Measurements from ENCODE around the gene PSMC3.

PSMC3 gene

DNA sequence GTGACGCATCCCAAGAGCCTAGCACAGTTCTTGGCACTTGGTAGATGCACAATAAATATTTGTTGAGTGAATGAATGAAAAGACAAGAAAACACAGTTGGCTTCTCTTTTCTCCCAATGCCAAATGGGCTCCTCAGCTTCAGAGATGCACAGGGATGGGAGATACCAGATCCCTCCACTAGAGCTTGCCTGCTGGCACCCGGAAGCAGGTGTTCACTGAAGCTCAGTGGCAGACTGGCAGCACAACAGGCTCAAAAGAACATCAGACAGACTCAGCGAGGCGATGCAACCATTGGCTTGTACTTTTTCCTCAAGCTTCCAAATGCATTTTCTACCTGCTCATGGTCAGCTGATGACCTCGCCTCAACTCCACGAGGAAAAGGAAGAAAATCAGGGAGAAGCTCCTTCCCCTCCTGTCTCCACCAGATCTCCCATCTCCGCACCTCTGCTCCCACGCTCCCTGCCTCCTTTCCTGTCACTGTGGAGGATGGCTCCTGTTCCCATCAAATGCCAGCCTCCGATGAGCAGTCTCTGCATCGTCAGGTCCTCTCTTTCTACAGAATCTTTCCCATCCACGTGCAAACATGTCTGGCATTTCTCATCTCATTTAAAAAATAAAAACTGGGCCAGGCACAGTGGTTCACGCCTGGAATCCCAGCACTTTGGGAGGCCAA is 16.9 kb upstream of the PSMC3 start:
- DNase-seq (ENCODE audit: low spot score) (no peak), FAIRE-seq (no peak)

- FAIRE-seq: no peak
- DNase-seq (ENCODE audit: low spot score): no peak
Observed at GRCh38 chr11:47442514-47442913, 16.3 kb upstream of the PSMC3 start.

- DNase-seq (ENCODE audit: low spot score) (no peak), FAIRE-seq (no peak)
Observed at GRCh38 chr11:47441421-47441820, 15.2 kb upstream of the PSMC3 start.

DNA sequence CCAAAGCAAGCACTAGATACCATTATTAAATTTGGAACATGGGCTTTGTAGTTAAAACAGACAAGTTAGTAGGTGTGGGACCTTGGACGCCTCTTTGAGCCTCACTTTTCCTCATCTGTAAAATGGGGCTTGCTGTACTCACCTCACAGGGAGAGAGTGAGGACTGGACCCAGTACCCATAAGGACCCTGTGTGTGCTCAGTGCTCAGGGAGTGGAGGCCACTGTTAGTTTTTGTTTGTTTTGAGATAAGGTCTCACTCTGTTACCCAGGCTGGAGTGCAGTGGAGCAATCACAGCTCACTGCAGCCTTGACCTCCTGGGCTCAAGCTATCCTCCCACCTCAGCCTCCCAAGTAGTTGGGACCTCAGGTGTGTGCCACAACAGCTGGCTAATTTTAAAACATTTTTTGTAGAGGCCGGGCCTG is 13.8 kb upstream of the PSMC3 start:
- FAIRE-seq: no peak
- no peak for DNase-seq (ENCODE audit: low spot score)

GRCh38 chr11:47438721-47439120 is 12.5 kb upstream of the PSMC3 start:
- DNase-seq (ENCODE audit: low spot score) (no peak), FAIRE-seq (no peak)

DNA sequence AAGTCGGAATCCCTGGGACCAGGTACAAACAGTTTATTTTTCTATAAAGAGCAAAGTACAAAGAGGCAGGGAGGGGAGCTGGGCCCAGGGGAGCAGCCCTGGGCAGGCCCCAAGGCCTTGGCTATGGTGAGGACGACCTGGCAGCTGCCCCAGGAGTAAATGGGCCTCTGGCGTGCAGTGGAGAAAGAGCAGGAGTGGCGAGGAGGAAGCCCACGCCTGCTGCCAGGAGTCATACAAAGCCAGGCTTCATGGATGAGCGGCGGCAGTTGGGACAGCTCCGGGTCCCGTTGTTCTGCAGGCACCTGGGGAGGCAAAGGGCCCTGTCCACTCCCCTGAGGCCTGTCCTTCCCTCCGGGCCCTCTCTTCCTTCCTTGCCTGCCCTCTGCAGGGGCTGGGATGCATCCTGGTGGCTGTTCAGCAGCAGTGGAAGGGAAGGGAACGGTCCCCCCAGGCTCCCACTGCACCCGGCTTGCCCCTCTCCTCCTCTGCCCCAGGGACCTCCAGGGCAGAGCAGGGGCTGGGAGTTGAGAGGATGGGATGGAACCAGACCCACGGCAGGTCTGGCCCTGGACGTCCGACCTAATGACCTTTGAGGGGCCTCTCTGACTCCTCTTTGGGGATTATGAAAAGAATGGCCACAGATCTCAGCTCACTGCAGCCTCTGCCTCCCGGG is 11.6 kb upstream of the PSMC3 start:
- no peak for DNase-seq (ENCODE audit: low spot score)
- FAIRE-seq: no peak

DNA sequence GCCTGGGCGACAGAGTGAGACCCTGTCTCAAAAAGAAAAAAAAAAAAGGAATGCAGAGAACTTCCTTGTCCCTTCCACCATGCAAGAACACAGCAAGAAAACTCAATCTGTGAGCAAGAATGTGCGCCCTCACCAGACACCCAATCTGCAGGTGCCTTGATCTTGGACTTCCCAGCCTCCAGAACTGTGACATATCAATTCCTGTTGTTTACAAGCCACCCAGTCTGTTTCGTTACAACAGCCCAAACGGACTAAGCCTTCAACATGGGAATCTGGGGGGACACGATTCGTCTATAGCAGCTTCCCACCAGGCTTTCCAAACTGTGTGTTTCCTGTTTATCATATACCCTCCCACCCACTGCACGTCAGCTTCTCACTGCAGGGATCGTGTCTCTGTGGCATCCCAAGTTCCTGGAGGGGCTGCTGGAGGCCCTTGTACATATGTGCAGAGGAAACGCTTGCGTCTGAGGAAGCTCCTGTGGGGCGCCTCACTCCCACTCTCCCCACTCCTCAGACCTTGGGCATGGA is 11.0 kb upstream of the PSMC3 start:
- DNase-seq (ENCODE audit: low spot score): no peak
- no peak for FAIRE-seq

GRCh38 chr11:47436726-47437125 is 10.5 kb upstream of the PSMC3 start:
- no peak for FAIRE-seq

GRCh38 chr11:47435687-47436086 is 9.4 kb upstream of the PSMC3 start:
- DNase-seq (ENCODE audit: low spot score) (no peak), FAIRE-seq (no peak)

More at GRCh38 chr11:47436726-47437125, 10.5 kb upstream of the PSMC3 start:
- no peak for DNase-seq (ENCODE audit: low spot score)

DNA sequence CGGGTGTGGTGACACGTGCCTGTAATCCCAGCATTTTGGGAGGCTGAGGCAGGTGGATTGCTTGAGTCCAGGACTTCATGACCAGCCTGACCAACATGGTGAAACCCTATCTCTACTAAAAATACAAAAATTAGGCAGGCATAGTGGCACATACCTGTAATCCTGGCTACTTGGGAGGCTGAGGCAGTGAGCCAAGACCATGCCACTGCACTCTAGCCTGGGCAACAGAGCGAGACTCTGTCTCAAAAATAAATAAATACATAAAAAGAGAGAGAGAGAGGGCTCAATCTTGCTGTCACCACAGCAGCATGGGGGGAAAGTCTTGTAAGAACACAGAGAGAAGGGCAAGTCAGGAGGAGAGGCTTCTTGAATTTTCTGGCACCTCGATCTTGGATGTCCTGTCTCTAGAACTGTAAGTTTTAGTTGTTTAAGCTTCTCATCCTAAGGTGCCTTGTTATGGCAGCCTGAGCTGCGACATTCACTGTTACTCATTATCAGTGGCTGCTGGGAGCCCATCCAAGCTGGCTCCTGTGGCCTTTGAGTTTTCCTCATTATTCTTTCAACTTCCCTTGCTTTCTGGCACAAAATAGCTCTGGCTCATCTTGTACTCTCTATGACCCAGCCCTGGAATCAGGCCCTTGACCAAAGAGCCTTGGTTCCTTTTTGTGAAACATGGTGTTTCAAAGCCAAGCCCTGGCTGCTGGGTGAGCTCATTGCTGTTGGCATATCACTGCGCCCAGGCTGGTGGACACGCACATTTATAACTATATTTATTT is 8.0 kb upstream of the PSMC3 start:
- no peak for FAIRE-seq

GRCh38 chr11:47433157-47433556 is 6.9 kb upstream of the PSMC3 start:
- no peak for FAIRE-seq

More for the DNA sequence above, 8.0 kb upstream of the PSMC3 start:
- DNase-seq (ENCODE audit: low spot score): peak; percentile 7

GRCh38 chr11:47431356-47432083 is 5.3 kb upstream of the PSMC3 start:
- FAIRE-seq: no peak
- no peak for DNase-seq (ENCODE audit: low spot score)

More at GRCh38 chr11:47433157-47433556, 6.9 kb upstream of the PSMC3 start:
- DNase-seq (ENCODE audit: low spot score): no peak

- FAIRE-seq (no peak), DNase-seq (ENCODE audit: low spot score) (no peak)
Observed at GRCh38 chr11:47430524-47430923, 4.3 kb upstream of the PSMC3 start.

DNA sequence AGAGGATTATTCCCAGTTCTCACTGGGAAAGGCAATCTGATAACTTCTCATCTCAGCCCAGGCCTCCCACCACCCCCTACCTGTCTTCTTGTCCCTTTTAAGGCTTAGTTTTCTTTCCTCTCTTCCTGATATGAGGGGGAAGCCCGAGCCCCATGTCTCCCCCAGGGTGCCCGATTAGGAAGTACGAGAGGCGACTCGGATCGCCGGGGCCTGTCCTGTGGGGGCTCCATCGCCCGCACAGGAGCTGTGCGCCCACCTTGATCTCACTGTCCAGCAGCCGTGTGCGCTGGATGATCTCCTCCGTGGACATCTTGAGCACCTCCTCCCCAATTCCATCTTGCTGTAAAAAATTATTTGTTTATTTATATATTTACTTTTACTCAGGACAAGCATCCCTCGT is 628 bp downstream of the PSMC3 start:
- FAIRE-seq (no peak), DNase-seq (ENCODE audit: low spot score) (no peak)

- FAIRE-seq (no peak), DNase-seq (ENCODE audit: low spot score) (no peak)
Observed at GRCh38 chr11:47418454-47419259, 7.6 kb downstream of the PSMC3 start.

DNA sequence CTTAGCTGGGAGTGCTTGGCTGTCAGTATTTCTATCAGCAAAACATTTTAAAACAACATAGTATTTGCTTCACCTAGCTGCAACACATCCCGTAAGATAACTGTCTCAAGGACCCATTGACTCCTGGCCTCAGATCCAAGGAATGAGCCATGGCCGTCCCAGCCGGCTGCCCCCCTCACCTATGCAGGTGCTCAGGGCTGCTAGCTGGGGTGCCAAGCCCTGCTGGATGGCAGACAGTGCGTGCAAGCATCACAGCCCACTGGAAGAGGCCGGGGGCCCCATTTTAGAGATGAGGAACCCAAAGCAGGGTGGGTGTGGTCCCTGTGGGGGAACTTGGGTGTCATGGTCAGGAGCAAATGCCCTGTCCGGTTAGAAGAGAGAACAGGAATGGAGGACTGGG is 8.5 kb downstream of the PSMC3 start:
- DNase-seq (ENCODE audit: low spot score) (no peak), FAIRE-seq (no peak)

DNA sequence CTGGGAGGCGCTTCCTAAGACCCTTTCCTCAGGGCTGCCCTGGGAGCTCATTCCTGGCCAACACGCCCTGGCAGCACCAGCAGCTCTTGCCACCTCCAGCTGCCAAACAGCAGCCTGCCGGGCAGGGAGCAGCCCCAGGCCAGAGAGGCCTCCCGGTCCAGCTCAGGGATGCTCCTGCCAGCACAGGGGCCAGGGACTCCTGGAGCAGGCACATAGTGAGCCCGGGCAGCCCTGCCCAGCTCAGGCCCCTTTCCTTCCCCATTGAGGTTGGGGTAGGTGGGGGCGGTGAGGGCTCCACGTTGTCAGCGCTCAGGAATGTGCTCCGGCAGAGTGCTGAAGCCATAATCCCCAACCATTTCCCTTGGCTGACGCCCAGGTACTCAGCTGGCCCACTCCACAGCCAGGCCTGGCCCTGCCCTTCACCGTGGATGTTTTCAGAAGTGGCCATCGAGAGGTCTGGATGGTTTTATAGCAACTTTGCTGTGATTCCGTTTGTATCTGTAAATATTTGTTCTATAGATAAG is 10.2 kb downstream of the PSMC3 start:
- FAIRE-seq: peak; percentile 89

GRCh38 chr11:47415091-47415854 is 11.0 kb downstream of the PSMC3 start:
- DNase-seq (ENCODE audit: low spot score): no peak
- no peak for FAIRE-seq

More for the DNA sequence above, 10.2 kb downstream of the PSMC3 start:
- DNase-seq (ENCODE audit: low spot score): peak; percentile 81

DNA sequence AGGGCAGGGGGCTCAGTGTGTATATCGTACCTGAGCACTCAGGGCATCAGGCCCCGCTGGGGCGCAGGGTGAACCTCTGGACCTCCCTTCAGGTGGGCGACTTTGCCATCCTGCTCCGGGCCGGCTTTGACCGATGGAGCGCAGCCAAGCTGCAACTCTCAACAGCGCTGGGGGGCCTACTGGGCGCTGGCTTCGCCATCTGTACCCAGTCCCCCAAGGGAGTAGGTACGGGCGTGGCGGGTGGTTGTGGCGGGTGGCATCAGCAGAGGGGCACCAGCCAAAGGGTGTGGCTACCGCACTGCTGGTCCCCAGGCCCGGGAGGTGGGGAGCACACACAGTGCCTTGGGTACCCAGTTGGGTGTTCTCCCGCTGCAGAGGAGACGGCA is 11.6 kb downstream of the PSMC3 start:
- FAIRE-seq (no peak), DNase-seq (ENCODE audit: low spot score) (no peak)
